ENCODE results near the gene PLIN1. TPM values are rescaled to one million over a fixed set of nuclear protein-coding genes. Genes with fewer than 3 reads are reported as not detected.

PLIN1 gene
- total and polyA plus RNA-seq, 2 experiments from 2014 or later, result 0.21 to 0.90 TPM

DNA sequence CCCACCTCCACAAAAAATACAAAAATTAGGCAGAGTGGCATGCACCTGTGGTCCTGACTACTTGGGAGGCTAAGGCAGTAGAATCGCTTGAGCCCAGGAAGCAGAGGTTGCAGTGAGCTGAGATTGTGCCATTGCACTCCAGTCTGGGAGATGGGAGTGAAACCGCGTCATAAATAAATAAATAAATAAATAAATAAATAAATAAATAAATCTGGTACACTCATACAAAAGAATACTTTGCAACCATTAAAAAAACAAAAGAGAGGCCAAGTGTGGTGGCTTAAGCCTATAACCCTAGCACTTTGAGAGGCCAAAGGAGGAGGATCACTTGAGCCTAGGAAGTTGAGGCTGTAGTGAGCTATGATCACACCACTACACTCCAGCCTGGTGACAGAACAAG, 43.9 kb upstream of the PLIN1 start (continued):
- TF ChIP-seq, protein P1, sequence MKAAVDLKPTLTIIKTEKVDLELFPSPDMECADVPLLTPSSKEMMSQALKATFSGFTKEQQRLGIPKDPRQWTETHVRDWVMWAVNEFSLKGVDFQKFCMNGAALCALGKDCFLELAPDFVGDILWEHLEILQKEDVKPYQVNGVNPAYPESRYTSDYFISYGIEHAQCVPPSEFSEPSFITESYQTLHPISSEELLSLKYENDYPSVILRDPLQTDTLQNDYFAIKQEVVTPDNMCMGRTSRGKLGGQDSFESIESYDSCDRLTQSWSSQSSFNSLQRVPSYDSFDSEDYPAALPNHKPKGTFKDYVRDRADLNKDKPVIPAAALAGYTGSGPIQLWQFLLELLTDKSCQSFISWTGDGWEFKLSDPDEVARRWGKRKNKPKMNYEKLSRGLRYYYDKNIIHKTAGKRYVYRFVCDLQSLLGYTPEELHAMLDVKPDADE (IDR thresholded peaks at IDR 0.05), result no peak

DNA sequence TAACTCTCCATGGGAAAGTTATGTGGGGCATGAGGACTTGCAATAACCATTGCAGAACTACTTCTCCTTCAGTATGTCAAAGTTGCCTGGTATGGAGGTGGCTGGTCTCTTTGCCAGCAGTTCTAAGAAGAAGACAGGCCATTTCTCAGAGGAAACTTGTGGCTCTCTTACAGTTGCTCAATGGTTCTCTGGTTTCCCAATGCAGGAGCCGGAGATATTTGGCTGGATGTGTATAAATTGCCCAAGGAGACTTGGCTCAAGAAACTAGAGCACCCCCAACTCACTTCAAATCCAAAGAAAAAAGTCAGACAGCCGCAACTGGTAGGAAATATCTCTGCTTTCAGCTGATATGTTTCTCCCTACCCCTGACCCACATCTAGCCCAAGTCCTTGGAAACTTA, 35.6 kb upstream of the PLIN1 start:
- Histone ChIP-seq H3K4me1 (ENCODE audit: insufficient read depth) (no peaks in the 10 kb centered on the region), H3K9me2 (ENCODE audit: insufficient read depth) (no peaks in the 10 kb centered on the region), H3F3A (replicated peaks; ENCODE audit: low read depth) (no peaks in the 10 kb centered on the region), H3K27me3 (ENCODE audit: insufficient read depth) (no peaks in the 10 kb centered on the region), H2AFZ (0 out of 2 replicates have a peak overlapping the region, but pooled peaks have one; percentile 23), H3K27ac (ENCODE audit: low read depth) (no peak overlapping the region), H3K79me2 (replicated peaks; ENCODE audit: insufficient read depth) (no peaks in the 10 kb centered on the region), H3K36me3 (ENCODE audit: insufficient read depth) (no peaks in the 10 kb centered on the region), H3K4me2 (no peak overlapping the region), H4K20me1 (replicated peaks; ENCODE audit: insufficient read depth) (no peaks in the 10 kb centered on the region), H3K4me3 (no peak overlapping the region)
- H3K36me3 Mint-ChIP-seq (ENCODE audit: low read depth), result no peaks in the 10 kb centered on the region
- H3K4me1 Mint-ChIP-seq, result no peaks in the 10 kb centered on the region
- H3K4me3 Mint-ChIP-seq, result no peak overlapping the region
- H3K27ac Mint-ChIP-seq, result no peak overlapping the region
- ATAC-seq, result no peak
- TF ChIP-seq JUNB (IDR thresholded peaks at IDR 0.05; ENCODE audit: unreplicated experiment) (no peak), NANOG (IDR thresholded peaks at IDR 0.05; ENCODE audit: borderline replicate concordance) (no peak), ZNF114 (CRISPR knock-in tag; IDR thresholded peaks at IDR 0.05) (no peak)
- TF ChIP-seq, protein P2, sequence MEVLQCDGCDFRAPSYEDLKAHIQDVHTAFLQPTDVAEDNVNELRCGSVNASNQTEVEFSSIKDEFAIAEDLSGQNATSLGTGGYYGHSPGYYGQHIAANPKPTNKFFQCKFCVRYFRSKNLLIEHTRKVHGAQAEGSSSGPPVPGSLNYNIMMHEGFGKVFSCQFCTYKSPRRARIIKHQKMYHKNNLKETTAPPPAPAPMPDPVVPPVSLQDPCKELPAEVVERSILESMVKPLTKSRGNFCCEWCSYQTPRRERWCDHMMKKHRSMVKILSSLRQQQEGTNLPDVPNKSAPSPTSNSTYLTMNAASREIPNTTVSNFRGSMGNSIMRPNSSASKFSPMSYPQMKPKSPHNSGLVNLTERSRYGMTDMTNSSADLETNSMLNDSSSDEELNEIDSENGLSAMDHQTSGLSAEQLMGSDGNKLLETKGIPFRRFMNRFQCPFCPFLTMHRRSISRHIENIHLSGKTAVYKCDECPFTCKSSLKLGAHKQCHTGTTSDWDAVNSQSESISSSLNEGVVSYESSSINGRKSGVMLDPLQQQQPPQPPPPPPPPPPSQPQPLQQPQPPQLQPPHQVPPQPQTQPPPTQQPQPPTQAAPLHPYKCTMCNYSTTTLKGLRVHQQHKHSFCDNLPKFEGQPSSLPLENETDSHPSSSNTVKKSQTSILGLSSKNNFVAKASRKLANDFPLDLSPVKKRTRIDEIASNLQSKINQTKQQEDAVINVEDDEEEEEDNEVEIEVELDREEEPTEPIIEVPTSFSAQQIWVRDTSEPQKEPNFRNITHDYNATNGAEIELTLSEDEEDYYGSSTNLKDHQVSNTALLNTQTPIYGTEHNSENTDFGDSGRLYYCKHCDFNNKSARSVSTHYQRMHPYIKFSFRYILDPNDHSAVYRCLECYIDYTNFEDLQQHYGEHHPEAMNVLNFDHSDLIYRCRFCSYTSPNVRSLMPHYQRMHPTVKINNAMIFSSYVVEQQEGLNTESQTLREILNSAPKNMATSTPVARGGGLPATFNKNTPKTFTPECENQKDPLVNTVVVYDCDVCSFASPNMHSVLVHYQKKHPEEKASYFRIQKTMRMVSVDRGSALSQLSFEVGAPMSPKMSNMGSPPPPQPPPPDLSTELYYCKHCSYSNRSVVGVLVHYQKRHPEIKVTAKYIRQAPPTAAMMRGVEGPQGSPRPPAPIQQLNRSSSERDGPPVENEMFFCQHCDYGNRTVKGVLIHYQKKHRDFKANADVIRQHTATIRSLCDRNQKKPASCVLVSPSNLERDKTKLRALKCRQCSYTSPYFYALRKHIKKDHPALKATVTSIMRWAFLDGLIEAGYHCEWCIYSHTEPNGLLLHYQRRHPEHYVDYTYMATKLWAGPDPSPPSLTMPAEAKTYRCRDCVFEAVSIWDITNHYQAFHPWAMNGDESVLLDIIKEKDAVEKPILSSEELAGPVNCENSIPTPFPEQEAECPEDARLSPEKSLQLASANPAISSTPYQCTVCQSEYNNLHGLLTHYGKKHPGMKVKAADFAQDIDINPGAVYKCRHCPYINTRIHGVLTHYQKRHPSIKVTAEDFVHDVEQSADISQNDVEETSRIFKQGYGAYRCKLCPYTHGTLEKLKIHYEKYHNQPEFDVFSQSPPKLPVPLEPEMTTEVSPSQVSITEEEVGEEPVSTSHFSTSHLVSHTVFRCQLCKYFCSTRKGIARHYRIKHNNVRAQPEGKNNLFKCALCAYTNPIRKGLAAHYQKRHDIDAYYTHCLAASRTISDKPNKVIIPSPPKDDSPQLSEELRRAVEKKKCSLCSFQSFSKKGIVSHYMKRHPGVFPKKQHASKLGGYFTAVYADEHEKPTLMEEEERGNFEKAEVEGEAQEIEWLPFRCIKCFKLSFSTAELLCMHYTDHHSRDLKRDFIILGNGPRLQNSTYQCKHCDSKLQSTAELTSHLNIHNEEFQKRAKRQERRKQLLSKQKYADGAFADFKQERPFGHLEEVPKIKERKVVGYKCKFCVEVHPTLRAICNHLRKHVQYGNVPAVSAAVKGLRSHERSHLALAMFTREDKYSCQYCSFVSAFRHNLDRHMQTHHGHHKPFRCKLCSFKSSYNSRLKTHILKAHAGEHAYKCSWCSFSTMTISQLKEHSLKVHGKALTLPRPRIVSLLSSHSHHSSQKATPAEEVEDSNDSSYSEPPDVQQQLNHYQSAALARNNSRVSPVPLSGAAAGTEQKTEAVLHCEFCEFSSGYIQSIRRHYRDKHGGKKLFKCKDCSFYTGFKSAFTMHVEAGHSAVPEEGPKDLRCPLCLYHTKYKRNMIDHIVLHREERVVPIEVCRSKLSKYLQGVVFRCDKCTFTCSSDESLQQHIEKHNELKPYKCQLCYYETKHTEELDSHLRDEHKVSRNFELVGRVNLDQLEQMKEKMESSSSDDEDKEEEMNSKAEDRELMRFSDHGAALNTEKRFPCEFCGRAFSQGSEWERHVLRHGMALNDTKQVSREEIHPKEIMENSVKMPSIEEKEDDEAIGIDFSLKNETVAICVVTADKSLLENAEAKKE (CRISPR knock-in tag; IDR thresholded peaks at IDR 0.05), result no peak
- TF ChIP-seq, protein P3, sequence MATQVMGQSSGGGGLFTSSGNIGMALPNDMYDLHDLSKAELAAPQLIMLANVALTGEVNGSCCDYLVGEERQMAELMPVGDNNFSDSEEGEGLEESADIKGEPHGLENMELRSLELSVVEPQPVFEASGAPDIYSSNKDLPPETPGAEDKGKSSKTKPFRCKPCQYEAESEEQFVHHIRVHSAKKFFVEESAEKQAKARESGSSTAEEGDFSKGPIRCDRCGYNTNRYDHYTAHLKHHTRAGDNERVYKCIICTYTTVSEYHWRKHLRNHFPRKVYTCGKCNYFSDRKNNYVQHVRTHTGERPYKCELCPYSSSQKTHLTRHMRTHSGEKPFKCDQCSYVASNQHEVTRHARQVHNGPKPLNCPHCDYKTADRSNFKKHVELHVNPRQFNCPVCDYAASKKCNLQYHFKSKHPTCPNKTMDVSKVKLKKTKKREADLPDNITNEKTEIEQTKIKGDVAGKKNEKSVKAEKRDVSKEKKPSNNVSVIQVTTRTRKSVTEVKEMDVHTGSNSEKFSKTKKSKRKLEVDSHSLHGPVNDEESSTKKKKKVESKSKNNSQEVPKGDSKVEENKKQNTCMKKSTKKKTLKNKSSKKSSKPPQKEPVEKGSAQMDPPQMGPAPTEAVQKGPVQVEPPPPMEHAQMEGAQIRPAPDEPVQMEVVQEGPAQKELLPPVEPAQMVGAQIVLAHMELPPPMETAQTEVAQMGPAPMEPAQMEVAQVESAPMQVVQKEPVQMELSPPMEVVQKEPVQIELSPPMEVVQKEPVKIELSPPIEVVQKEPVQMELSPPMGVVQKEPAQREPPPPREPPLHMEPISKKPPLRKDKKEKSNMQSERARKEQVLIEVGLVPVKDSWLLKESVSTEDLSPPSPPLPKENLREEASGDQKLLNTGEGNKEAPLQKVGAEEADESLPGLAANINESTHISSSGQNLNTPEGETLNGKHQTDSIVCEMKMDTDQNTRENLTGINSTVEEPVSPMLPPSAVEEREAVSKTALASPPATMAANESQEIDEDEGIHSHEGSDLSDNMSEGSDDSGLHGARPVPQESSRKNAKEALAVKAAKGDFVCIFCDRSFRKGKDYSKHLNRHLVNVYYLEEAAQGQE (IDR thresholded peaks at IDR 0.05; ENCODE audit: unreplicated experiment), result no peak
- TF ChIP-seq, protein P1 (IDR thresholded peaks at IDR 0.05), result no peak
- peaks cover 4% of the 10 kb centered on the region for H3K27me3 Mint-ChIP-seq (ENCODE audit: insufficient read depth, low read depth, poor library complexity)
- DNase-seq (ENCODE audit: low spot score), result no peak
- H3K9me3 Mint-ChIP-seq, result no peaks in the 10 kb centered on the region

Data from GM23338 (cell line).